HFF-Myc (cell line): ENCODE measurements around the gene LHPP.

Experiments
- DNase-seq: peaks from one replicate; pipeline ENCODE4 v3.0.0-alpha.2; 2011; ENCODE audit warnings: low read depth; ENCODE audit errors: extremely low read depth
- H3K4me3 ChIP-seq: replicated peaks from 2 replicates; pipeline ENCODE4 v1.5.1; 2011; ENCODE audit warnings: low read depth, mild to moderate bottlenecking, control low read depth, low read length
- CTCF ChIP-seq: IDR thresholded peaks from 2 replicates; pipeline ENCODE4 v1.5.1; 2012; ENCODE audit warnings: mild to moderate bottlenecking, low read depth, low read length, control low read depth; ENCODE audit errors: missing control alignments

LHPP gene

GRCh38 chr10:124590216-124591122 lies 128.8 kb downstream of the LHPP start:
- no peak for TF ChIP-seq CTCF
- DNase-seq: no peak

GRCh38 chr10:124591123-124591495 lies 129.5 kb downstream of the LHPP start:
- DNase-seq: no peak
- no peak overlapping the region for H3K4me3 ChIP-seq
- TF ChIP-seq CTCF: no peak

More at GRCh38 chr10:124590216-124591122, 128.8 kb downstream of the LHPP start:
- H3K4me3 ChIP-seq: no peak overlapping the region

GRCh38 chr10:124592101-124592500 lies 130.5 kb downstream of the LHPP start:
- DNase-seq: no peak
- no peak overlapping the region for H3K4me3 ChIP-seq
- no peak for TF ChIP-seq CTCF

- DNase-seq: no peak
- no peak for TF ChIP-seq CTCF
- no peak overlapping the region for H3K4me3 ChIP-seq
These were observed 131.3 kb downstream of the LHPP start for GRCh38 chr10:124592736-124593430.

GRCh38 chr10:124593431-124593985 lies 131.9 kb downstream of the LHPP start:
- DNase-seq: no peak
- no peak for TF ChIP-seq CTCF
- no peak overlapping the region for H3K4me3 ChIP-seq

GRCh38 chr10:124594240-124594639 lies 132.6 kb downstream of the LHPP start:
- no peak for DNase-seq
- TF ChIP-seq CTCF: no peak
- H3K4me3 ChIP-seq: no peak overlapping the region
